ENCODE measurements around the gene FXR2. TPM values are rescaled to one million over a fixed set of nuclear protein-coding genes. Genes with fewer than 3 reads are reported as not detected.

Gene FXR2
- total and polyA plus RNA-seq, 9 of the 15 experiments (the other 6 are each of a cell fraction or from before 2014, with no cell fraction given) = 2.0 to 49.3 (median 24.5) TPM

- no peak for TF ChIP-seq ZNF592 (IDR thresholded peaks at IDR 0.05)
- TF ChIP-seq CBX5 (IDR thresholded peaks at IDR 0.05; ENCODE audit: borderline replicate concordance, low read depth) = no peak
- TF ChIP-seq ZNF282 (CRISPR knock-in tag; IDR thresholded peaks at IDR 0.05) = no peak
These were observed 9.0 kb upstream of the FXR2 start (continued) for GRCh38 chr17:7623661-7624060.

GRCh38 chr17:7620835-7621234, 6.1 kb upstream of the FXR2 start:
- no peak overlapping the region for H3K9ac ChIP-seq (ENCODE audit: insufficient read depth in 1 of 2, low read depth in 2 of 2, low read length in 2 of 2)
- CTCF ChIA-PET (ENCODE audit: low intra/inter-chr PET ratio) = no interaction called here
- H3K36me3 ChIP-seq (ENCODE audit: control insufficient read depth, insufficient read depth, low read length) = no peaks in the 10 kb centered on the region
- no peak for DNase-seq (ENCODE audit: extremely low read depth in 1 of 4, low spot score in 3 of 4)
- H3K79me2 ChIP-seq (ENCODE audit: control insufficient read depth, insufficient read depth, low read length) = no peaks in the 10 kb centered on the region
- no peak for ATAC-seq
- in situ Hi-C loops (cut with MboI) (no loop called here), intact Hi-C loops (cut with micrococcal nuclease) (no loop called here)
- 75% methylated on average over 6 of the region's 8 CpGs for WGBS (ENCODE audit: insufficient coverage, low coverage, missing lambda C conversion rate)
- H2AFZ ChIP-seq (ENCODE audit: low read depth, low read length) = no peak overlapping the region
- H3K4me3 ChIP-seq = no peak overlapping the region
- POLR2A ChIA-PET = interaction anchor here (1.0 to 1.5 kb wide), 3 partner anchors 21 to 67 kb away, joined by 4 to 5 read pairs (median 5); partner anchors contain the start of gene TP53
- H4K20me1 ChIP-seq (replicated peaks; ENCODE audit: control insufficient read depth, insufficient read depth, low read length) = no peaks in the 10 kb centered on the region
- BruUV-seq (replicated peaks) = no TSS peak
- H3K9me1 ChIP-seq (ENCODE audit: control insufficient read depth, insufficient read depth, low read length) = no peaks in the 10 kb centered on the region
- H3K4me2 ChIP-seq (ENCODE audit: insufficient read depth, low read length) = no peak overlapping the region
- no peak for TF ChIP-seq IFI16 (CRISPR knock-in tag; IDR thresholded peaks at IDR 0.05)
- TF ChIP-seq ZNF121 (CRISPR knock-in tag; conservative IDR thresholded peaks at IDR 0.05) = peak; percentile 90
- no peaks in the 10 kb centered on the region for H3K9me3 ChIP-seq (replicated peaks; ENCODE audit: control insufficient read depth, insufficient read depth, low read depth, low read length)
- no peaks in the 10 kb centered on the region for H3K27me3 ChIP-seq (ENCODE audit: control insufficient read depth in 2 of 2, insufficient read depth in 2 of 2, low read length in 2 of 2)
- H3K27ac ChIP-seq (ENCODE audit: extremely low read depth, low read depth, low read length) = no peak overlapping the region
- FAIRE-seq = no peak
- H3K4me1 ChIP-seq (replicated peaks in 1 of 2; ENCODE audit: control insufficient read depth in 2 of 2, insufficient read depth in 2 of 2, low read length in 2 of 2) = peaks cover 0 to 3% of the 10 kb centered on the region in 2 experiments; a peak in 1 of 5 replicates

All from K562 (cell line).